ENCODE data around the gene XDH.

- TF ChIP-seq CTCF (IDR thresholded peaks at IDR 0.05) (no peak), POLR2A (IDR thresholded peaks at IDR 0.05) (no peak)
These were observed 6.4 kb upstream of the XDH start for GRCh38 chr2:31420936-31421335.

All from Peyer's patch (tissue), 4 donors.